Measurements from ENCODE around the gene LPP. TPM values are rescaled to one million over a fixed set of nuclear protein-coding genes. Genes with fewer than 3 reads are reported as not detected.

LPP gene
- polyA plus RNA-seq, 1 donor (not counting 4 experiments of a cell fraction or from before 2014, with no cell fraction given), result 16.0 TPM

- dilution Hi-C loops (cut with MboI; ENCODE audit: extremely low pct_ligation_motif_present, low sequenced_read_pairs), result no loop called here
- Histone ChIP-seq H2AFZ (ENCODE audit: control insufficient read depth, low read length) (no peak overlapping the region), H3K4me1 (ENCODE audit: control insufficient read depth, extremely low read depth, insufficient read depth, low read length) (no peaks in the 10 kb centered on the region), H3K9me1 (ENCODE audit: control insufficient read depth, extremely low read depth, insufficient read depth, low read length) (no peaks in the 10 kb centered on the region), H3K9ac (ENCODE audit: control insufficient read depth, extremely low read depth, insufficient read depth, low read length) (no peak overlapping the region), H3K27ac (ENCODE audit: control insufficient read depth, insufficient read depth, low read length) (no peak overlapping the region), H3K4me2 (ENCODE audit: control insufficient read depth, extremely low read depth, insufficient read depth, low read depth, low read length) (no peak overlapping the region), H3K9me3 (ENCODE audit: control insufficient read depth, low read depth, low read length) (no peaks in the 10 kb centered on the region), H3K27me3 (ENCODE audit: control insufficient read depth, extremely low read depth, insufficient read depth, low read length) (no peaks in the 10 kb centered on the region), H3K4me3 (ENCODE audit: control insufficient read depth in 2 of 3, extremely low read depth in 1 of 3, insufficient read depth in 2 of 3, low read depth in 1 of 3, low read length in 3 of 3) (no peak overlapping the region), H3K79me2 (ENCODE audit: control insufficient read depth, insufficient read depth, low read length) (no peaks in the 10 kb centered on the region), H3K36me3 (ENCODE audit: control insufficient read depth in 2 of 2, extremely low read depth in 1 of 2, insufficient read depth in 2 of 2, low read length in 2 of 2) (no peaks in the 10 kb centered on the region), H4K20me1 (ENCODE audit: control insufficient read depth, extremely low read depth, insufficient read depth, low read length) (no peaks in the 10 kb centered on the region)
- TF ChIP-seq EZH2 (IDR thresholded peaks at IDR 0.05; ENCODE audit: low read length), result no peak
- TF ChIP-seq, protein P1, sequence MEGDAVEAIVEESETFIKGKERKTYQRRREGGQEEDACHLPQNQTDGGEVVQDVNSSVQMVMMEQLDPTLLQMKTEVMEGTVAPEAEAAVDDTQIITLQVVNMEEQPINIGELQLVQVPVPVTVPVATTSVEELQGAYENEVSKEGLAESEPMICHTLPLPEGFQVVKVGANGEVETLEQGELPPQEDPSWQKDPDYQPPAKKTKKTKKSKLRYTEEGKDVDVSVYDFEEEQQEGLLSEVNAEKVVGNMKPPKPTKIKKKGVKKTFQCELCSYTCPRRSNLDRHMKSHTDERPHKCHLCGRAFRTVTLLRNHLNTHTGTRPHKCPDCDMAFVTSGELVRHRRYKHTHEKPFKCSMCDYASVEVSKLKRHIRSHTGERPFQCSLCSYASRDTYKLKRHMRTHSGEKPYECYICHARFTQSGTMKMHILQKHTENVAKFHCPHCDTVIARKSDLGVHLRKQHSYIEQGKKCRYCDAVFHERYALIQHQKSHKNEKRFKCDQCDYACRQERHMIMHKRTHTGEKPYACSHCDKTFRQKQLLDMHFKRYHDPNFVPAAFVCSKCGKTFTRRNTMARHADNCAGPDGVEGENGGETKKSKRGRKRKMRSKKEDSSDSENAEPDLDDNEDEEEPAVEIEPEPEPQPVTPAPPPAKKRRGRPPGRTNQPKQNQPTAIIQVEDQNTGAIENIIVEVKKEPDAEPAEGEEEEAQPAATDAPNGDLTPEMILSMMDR (optimal IDR thresholded peaks at IDR 0.05 in 1 of 3, IDR thresholded peaks at IDR 0.05 in 1 of 3, conservative IDR thresholded peaks at IDR 0.05 in 1 of 3; ENCODE audit: extremely low read depth in 1 of 3, insufficient read depth in 2 of 3, low read length in 3 of 3), result no peak
- FAIRE-seq (no peak), DNase-seq (ENCODE audit: low read depth, low spot score) (no peak)
These were observed 354.5 kb downstream of the LPP start for GRCh38 chr3:188508454-188508853.

GRCh38 chr3:188509316-188509715, 355.4 kb downstream of the LPP start:
- Histone ChIP-seq H4K20me1 (ENCODE audit: control insufficient read depth, extremely low read depth, insufficient read depth, low read length) (no peaks in the 10 kb centered on the region), H3K4me2 (ENCODE audit: control insufficient read depth, extremely low read depth, insufficient read depth, low read depth, low read length) (no peak overlapping the region), H3K4me3 (ENCODE audit: control insufficient read depth in 2 of 3, extremely low read depth in 1 of 3, insufficient read depth in 2 of 3, low read depth in 1 of 3, low read length in 3 of 3) (no peak overlapping the region), H3K36me3 (ENCODE audit: control insufficient read depth in 2 of 2, extremely low read depth in 1 of 2, insufficient read depth in 2 of 2, low read length in 2 of 2) (no peaks in the 10 kb centered on the region), H2AFZ (ENCODE audit: control insufficient read depth, low read length) (no peak overlapping the region), H3K9ac (ENCODE audit: control insufficient read depth, extremely low read depth, insufficient read depth, low read length) (no peak overlapping the region), H3K4me1 (ENCODE audit: control insufficient read depth, extremely low read depth, insufficient read depth, low read length) (no peaks in the 10 kb centered on the region), H3K9me1 (ENCODE audit: control insufficient read depth, extremely low read depth, insufficient read depth, low read length) (no peaks in the 10 kb centered on the region), H3K27me3 (ENCODE audit: control insufficient read depth, extremely low read depth, insufficient read depth, low read length) (no peaks in the 10 kb centered on the region), H3K9me3 (ENCODE audit: control insufficient read depth, low read depth, low read length) (no peaks in the 10 kb centered on the region), H3K79me2 (ENCODE audit: control insufficient read depth, insufficient read depth, low read length) (no peaks in the 10 kb centered on the region), H3K27ac (ENCODE audit: control insufficient read depth, insufficient read depth, low read length) (no peak overlapping the region)
- no peak for DNase-seq (ENCODE audit: low read depth, low spot score)
- TF ChIP-seq, protein P1 (optimal IDR thresholded peaks at IDR 0.05 in 1 of 3, IDR thresholded peaks at IDR 0.05 in 1 of 3, conservative IDR thresholded peaks at IDR 0.05 in 1 of 3; ENCODE audit: extremely low read depth in 1 of 3, insufficient read depth in 2 of 3, low read length in 3 of 3), result no peak
- TF ChIP-seq EZH2 (IDR thresholded peaks at IDR 0.05; ENCODE audit: low read length), result no peak
- dilution Hi-C loops (cut with MboI; ENCODE audit: extremely low pct_ligation_motif_present, low sequenced_read_pairs), result no loop called here
- no peak for FAIRE-seq

All from keratinocyte (primary cell).